GM18508 (cell line): Measurements from ENCODE around the gene UNC80.

Experiments
- ATAC-seq: cut with Tn5 transposase; IDR thresholded peaks from one replicate; pipeline ENCODE4 v1.9.1; 2021; ENCODE audit warnings: moderate number of reproducible peaks; ENCODE audit not compliant: insufficient read depth, unreplicated experiment

Gene UNC80, protein sequence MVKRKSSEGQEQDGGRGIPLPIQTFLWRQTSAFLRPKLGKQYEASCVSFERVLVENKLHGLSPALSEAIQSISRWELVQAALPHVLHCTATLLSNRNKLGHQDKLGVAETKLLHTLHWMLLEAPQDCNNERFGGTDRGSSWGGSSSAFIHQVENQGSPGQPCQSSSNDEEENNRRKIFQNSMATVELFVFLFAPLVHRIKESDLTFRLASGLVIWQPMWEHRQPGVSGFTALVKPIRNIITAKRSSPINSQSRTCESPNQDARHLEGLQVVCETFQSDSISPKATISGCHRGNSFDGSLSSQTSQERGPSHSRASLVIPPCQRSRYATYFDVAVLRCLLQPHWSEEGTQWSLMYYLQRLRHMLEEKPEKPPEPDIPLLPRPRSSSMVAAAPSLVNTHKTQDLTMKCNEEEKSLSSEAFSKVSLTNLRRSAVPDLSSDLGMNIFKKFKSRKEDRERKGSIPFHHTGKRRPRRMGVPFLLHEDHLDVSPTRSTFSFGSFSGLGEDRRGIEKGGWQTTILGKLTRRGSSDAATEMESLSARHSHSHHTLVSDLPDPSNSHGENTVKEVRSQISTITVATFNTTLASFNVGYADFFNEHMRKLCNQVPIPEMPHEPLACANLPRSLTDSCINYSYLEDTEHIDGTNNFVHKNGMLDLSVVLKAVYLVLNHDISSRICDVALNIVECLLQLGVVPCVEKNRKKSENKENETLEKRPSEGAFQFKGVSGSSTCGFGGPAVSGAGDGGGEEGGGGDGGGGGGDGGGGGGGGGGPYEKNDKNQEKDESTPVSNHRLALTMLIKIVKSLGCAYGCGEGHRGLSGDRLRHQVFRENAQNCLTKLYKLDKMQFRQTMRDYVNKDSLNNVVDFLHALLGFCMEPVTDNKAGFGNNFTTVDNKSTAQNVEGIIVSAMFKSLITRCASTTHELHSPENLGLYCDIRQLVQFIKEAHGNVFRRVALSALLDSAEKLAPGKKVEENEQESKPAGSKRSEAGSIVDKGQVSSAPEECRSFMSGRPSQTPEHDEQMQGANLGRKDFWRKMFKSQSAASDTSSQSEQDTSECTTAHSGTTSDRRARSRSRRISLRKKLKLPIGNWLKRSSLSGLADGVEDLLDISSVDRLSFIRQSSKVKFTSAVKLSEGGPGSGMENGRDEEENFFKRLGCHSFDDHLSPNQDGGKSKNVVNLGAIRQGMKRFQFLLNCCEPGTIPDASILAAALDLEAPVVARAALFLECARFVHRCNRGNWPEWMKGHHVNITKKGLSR (N-terminal part only)

DNA sequence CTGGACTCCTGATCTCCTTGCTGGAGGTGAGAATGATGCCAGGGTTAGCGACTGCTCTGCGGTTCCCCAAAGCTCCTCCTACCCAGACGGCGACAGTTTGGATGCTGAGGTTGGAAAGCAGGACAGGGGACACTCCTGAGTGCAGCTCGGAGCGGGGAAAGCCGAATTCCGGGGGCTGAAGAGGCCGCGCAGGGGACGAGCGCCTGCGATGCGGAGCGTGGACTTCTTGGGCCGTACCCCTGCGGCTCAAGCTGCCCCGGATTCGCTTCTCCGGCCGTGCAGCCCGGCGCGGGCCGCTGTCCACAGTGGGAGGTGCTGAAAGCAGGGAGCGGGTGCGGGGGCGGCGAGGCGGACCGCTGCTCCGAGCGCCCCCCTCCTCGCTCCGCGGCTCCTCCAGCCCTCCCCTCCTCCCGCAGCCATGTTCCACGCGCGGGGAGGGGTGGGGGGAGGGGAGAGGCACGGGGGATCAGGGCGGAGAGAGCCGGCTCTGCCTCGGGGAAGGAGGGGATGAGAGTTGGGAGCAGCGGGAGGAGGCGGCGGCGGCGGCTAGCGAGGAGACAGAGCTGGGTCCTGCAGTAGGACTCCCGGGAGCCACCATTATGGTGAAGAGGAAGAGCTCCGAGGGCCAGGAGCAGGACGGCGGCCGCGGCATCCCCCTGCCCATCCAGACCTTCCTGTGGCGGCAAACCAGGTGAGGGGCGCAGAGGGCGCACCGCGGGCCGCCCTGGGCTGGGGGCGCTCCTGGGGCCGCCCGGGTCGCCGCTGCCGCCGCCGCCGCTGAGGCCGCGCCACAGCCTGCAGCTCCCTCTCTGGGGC, at the start of gene UNC80:
UNC80 (plus strand) TSS at position 359 of the 816 bp plus-strand sequence; CDS start at position 600, 241 bp downstream.
- ATAC-seq: no peak

DNA sequence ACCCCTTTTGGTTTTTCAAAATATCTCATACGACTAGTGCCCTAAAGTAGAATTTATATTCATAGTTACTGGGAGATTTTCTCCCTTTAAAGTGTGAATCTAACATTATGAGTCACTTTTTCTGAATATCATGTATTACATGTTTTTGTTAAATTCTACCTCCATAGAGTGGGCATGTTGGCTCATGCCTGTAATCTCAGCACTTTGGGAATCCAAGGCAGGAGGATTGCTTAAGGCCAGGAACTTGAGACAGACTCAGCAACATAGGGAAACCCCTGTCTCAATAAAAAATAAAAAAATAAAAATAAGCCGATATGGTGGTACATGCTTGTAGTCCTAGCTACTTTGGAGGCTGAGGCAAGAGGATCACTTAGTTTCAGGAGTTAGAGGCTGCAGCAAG, 45.3 kb upstream of the UNC80 start:
- ATAC-seq: no peak

DNA sequence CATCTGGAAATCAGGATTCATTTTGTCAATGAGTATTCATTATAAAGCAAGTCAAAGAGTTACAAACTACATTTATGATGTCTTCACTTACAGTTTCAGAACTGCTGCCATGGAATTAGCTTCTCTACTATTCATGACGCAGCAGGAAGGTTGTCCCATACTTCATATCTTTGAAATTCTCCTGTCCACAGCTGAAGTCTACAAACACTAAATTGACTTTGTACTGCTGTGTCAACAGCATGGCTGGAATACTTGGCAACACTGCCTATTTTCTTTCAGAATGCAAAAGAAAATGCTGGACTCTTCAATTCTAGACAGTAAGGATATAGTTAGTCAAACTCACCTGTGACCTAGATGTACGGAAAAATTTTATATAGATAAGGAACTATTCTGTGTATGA, 44.6 kb upstream of the UNC80 start:
- no peak for ATAC-seq

DNA sequence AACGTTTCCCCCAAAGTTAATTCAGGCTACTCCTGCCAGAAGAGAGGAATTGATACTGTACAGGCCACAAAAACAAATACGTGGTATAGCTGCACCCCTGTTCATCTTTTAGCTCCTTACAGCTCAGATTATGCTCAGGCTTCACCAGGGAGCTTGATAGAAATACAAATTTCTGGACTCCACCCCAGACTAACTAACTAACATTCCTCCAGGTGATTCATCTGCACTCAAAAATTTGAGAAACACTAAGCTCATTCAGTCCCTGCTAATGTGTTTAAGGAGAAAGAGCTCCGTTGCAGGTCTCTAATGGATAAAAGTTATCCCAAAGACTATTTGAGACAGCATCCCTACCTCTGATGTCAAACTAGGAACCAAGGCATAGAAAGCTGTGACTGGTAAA, 36.8 kb upstream of the UNC80 start:
- no peak for ATAC-seq

DNA sequence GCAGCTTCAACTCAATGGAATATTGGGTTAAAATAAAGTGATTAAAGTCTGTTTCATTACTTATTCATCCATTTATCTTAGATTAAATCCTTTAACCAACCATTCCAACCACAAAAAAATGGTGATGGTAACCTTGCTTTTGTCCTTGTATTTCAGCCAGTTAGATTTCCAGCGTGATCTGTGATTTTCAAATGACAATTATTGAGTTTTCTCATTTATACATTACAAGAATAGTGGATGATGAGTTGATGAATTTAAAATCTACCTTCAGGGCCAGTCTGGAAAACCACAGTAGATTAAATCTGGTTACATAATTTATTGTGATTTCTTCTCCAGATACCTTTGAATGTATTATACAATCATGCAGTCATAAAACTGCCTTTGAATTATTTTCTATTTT, 29.7 kb upstream of the UNC80 start:
- ATAC-seq: no peak

DNA sequence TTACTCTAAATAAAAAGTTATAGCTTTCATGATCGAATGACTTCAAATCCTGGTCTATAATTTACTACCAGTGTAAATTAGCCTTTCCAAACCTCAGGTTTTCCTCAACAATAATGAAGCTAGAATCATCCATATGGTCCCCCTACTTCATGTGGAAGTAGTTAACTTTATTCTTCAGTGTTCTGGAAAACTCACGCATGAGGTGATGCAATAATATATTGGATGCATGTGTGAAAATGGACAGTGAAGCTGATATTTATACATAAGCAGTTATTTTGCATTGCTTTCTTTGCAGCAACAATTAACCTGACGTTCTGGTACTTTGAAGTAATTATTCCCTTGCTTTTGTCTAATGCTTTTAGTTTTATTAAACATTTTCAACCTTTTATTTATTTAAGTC, 18.6 kb upstream of the UNC80 start:
- no peak for ATAC-seq

DNA sequence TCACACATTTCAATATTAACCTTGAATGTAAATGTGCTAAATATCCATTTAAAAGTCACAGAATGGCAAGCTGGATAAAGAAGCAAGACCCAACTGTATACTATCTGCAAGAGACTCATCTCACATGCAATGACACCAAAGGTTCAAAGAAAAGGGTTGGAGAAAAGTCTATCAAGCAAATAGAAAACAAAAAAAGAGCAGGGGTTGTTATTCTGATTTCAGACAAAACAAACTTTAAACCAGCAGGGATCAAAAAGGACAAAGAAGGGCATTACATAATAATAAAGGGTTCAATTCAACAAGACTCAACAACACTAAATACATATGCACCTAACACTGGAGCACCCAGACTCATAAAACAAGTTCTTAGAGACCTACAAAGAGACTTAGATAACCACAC, 14.5 kb upstream of the UNC80 start:
- no peak for ATAC-seq

DNA sequence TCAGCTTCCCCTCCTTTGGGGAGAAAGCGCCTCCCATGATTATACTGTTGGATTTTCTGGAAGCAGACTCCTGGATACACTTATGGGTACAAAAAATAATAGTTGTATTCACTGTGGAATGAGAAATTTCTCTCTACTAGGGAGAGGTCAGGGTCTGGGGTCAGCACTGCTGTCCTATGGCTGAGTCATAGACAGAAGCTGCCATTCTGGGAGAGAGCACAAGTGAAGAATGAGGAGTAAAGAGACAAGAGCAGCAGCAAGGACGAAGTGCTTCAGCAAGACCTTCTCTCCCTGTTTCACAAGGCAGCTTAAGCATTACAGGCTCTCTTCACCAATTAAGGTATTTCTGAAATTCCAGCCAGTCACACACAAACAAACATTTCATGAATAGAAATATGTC, 10.1 kb upstream of the UNC80 start:
- ATAC-seq: no peak

DNA sequence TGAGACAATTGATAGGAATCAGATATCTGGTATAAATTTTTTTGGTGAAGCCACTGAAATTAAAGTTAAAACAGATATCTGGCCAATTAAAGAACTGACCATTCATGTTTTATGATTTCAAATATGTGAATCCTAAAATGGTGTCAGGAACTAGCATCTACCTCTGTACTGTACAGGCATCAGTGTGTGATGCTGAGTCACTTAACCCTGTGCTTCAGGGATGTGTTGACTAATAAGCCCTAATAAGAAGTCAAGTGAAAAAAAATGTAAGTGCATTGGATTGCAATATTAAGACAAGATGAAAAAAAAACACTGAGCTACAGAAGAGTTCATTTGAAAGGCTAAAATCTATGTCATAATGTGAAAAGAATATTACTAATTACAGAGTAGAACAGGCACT, 9.1 kb upstream of the UNC80 start:
- no peak for ATAC-seq

DNA sequence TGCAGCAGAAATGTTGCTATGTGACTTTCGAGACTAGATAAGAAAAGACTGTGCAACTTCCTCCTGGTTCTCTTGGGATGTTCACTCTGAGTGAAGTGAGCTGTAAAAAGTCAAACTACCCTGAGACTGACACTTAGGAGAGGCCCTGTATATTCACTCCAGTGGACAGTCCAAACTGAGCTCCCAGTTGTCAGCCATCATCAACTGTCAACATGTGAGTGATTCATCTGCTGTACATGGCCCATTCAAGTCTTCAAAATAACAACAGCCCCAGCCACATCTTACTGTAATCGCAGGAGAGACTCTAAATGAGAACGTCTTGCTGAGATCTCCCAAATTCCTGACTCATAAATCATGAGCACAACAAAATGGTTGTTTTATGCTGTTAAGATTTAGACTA, 8.5 kb upstream of the UNC80 start:
- no peak for ATAC-seq

DNA sequence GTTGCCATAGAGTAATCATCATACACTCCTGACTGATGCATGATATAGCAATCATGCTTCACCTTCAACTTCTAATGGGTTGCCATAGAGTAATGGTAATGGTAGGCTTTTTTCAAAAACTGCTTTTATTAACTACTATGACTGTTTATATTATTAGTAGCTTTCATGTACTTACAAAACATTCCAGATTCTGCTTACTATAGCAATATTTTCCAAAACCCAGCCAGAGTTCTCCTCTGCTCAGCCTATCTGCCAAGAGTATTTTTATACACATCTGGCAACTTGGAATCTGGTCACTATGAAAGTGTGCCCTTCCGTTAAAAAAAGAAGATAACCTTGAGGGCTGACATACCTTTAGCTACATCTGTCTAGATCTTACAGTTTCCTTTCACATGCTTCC, 5.0 kb upstream of the UNC80 start:
- ATAC-seq: no peak

DNA sequence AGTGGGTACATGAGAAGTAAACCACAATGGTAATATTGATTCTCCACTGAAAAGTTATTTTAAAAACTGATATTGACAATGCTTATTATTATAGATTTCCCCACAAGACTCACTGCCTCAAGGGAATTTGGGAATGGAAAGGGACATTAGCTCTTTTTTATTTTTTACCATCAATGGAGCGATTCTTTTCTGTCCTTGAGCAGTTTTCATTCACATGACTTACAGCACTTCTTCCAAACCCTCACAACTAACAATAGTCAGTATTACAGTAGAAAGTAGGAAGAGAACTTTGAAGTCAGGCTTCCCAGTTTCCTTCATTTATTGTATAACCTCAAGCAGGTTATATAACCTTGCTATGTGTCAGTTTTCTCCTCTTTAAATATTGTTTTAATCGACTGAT, 4.3 kb upstream of the UNC80 start:
- no peak for ATAC-seq

DNA sequence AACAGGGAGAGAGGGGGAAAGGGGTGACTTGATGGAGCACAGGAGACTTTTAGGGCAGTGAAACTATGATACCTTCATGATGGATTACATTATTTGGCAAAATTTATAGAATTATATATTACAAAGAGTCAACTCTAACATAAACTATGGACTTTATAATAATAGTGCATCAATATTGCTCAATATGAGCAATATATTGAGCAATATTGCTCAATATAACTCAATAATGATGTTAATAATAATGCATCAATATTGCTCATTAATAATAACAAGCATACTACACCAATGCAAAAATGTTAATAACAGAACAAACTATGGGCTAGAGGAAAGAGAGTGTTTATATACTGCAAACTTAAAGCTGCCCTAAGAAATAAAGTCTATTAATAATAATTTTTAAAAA, 3.1 kb upstream of the UNC80 start:
- ATAC-seq: no peak

DNA sequence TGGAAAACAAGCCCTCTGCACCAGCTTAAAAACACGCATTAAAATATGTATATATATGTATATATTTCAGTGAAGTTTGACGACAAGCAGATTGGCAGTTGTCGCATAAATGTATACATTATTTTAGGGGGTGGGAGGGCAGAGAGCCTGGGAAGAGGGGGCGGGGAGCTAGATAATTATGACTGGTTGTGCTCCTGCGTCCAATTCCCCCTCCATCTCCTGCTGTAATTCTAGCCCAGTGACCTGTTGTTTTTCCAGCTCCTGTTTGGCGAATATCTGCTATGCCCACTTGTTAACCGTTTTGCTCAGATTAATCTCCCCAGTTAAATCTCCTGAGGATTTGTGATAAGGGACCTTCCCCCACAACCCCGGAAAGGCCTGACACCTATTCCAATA, 656 bp downstream of the UNC80 start:
- ATAC-seq: no peak

DNA sequence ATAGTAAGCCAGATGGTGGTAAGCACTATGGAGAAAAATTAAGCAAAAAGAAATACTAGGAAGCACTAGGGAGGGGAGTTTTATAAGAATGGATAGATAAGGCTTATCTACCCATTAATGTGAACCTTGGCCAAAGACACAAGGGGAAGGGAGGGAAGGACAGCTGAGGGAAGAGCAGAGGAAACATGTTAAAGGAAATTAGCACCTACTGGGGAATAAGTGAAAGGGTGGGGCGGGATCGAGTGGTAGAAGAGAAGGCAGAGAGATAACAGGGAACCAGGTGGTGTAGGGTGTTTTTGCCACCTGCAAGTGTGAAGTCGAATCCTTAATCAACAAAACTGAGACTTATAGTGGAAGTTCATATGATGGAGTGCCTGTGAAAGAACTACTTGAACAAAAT, 1.7 kb downstream of the UNC80 start:
- no peak for ATAC-seq

DNA sequence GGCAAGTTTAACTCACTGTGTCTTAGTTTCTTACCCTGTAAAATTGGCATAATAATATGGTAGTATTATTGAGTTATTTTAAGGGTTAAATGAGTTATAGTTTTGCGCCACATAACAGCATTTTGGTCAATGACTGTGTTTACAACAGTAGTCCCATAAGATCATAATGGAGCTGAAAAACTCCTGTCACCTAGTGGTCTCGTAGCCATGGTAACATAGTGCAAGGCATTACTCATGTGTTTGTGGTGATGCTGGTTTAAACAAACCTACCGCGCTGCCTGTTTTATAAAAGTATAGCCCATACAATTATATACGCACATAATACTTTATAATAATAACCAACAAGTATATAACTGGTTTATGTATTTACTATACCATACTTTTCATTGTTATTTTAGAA, 15.8 kb downstream of the UNC80 start:
- no peak for ATAC-seq

DNA sequence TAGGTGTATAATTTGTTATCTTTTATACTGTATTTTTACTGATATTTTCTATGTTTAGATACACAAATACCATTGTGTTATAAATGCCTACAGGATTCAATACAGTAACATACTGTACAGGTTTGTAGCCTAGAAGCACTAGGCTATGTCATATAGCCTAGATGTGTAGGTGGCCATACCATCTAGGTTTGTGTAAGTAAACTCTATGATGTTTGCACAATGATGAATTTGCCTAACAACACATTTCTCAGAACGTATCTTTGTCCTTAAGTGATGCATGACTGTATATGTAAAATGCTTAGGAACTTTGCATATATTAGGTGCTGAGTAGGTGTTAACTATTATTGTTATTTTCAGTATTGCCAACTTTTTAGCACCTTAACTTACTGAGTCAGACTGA, 17.3 kb downstream of the UNC80 start:
- ATAC-seq: no peak

DNA sequence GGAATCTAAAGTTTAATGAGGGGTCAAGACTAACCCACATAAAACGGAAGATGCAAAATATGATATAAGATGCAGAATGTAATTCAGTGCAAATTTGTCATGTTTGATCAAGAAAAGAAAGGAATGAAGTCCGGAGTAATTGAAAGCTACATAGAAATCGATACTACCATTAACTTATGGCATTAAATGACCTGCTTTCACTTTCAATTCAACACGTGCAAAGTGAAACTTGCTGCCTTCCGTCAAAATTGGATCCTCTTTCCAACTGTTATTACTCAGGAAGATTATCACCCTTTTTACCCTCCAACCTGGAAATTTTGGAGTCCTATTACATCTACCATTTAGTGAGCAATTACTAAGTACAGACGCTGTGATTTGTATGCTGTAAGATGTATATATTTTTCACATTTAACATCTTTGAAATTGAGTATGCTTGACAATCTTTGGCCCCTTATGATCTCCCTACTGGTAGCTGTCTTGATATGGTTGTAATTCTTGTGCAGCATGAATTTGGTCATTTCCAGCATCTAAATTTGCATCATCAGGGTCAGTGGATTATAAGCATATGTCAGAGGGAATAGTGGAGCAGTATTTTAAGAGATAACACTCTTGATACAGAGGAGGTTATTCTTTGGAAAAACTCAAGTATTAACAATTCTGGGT, 18.6 kb downstream of the UNC80 start:
- ATAC-seq: no peak

DNA sequence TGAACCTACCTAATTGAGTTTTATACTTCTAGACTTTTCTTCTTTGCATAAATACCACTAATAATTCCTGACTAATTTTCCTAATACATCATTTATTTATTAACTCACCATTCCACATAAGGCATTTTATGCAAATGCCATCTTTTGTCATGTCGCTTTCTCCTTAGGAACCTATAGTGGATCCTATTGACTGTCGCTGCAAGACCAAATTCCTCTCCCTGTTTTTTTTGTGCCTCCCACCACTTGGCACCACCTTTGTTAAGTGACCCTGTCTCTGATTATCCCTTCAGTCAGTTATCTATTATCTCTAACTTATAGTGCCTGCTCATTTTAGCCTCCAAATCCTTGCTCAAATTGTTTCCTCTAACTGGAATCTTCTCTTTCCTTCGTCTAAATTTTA, 19.5 kb downstream of the UNC80 start:
- no peak for ATAC-seq
